GM21786 (cell line): ENCODE data around the gene ANKRD29.
"Not testable (repeated sequence)": the region's sequence is repeated elsewhere in the genome, so short reads cannot be mapped to it uniquely, and the experiment has no call there.

ENCODE experiments used
- ATAC-seq: cut with Tn5 transposase; IDR thresholded peaks from one replicate; pipeline ENCODE4 v1.9.1; 2021; ENCODE audit not compliant: unreplicated experiment

Gene ANKRD29

DNA sequence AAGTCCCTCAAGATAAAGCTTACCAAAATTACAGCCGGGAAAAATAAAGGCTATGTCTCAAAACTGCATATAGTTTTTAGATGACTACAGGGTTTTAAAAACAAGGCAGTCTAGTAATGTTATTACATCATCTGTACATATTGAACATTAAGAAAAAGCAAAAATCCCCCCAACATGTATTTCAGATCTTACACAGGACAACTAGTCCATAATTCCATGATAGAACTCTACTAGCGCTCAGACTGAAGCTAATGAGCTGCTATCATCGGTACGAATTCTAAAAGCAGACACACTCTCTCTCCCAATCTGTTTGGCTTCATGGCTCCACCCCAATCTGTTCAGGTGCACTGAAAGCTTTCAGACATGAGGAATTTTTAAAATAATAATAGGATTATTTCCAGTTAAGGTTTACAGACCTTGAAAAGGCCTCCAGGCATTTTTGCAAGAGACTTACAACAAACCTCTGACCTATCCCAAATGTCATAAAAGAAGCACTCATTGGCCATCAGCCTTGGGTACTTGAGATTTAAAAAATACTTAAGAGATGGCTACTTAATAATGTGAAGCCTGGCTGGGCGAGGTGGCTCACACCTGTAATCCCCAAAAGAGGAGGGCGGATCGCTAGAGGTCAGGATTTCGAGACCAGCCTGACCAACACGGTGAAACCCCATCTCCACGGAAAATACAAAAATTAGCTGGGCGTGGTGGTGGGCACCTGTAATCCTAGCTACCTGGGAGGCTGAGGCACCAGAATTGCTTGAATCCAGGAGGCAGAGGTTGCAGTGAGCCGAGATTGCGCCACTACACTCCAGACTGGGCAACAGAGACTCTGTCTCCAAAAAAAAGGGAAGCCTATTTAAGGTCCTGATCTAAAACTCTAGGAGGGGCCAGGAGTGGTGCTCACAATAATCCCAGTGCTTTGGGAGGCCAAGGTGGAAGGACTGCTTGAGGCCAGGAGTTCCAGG, 78.4 kb downstream of the ANKRD29 start:
- ATAC-seq, result no peak

GRCh38 chr18:23583071-23583865, 79.4 kb downstream of the ANKRD29 start:
- no peak for ATAC-seq

- ATAC-seq, result no peak
These were observed 81.9 kb downstream of the ANKRD29 start for GRCh38 chr18:23580677-23581367.

GRCh38 chr18:23578891-23579653, 83.6 kb downstream of the ANKRD29 start:
- no peak for ATAC-seq

GRCh38 chr18:23578067-23578701, 84.5 kb downstream of the ANKRD29 start:
- no peak for ATAC-seq

DNA sequence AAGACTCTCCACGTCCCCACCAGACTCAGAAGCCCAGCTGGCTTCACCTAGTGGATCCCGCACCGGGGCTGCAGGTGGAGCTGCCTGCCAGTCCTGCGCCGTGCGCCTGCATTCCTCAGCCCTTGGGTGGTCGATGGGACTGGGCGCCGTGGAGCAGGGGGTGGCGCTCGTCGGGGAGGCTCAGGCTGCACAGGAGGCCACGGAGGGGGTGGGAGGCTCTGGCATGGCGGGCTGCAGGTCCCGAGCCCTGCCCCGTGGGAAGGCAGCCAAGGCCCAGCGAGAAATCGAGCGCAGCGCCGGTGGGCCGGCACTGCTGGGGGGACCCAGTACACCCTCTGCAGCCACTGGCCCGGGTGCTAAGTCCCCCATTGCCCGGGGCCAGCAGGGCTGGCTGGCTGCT, 85.2 kb downstream of the ANKRD29 start:
- not testable (repeated sequence) for ATAC-seq

DNA sequence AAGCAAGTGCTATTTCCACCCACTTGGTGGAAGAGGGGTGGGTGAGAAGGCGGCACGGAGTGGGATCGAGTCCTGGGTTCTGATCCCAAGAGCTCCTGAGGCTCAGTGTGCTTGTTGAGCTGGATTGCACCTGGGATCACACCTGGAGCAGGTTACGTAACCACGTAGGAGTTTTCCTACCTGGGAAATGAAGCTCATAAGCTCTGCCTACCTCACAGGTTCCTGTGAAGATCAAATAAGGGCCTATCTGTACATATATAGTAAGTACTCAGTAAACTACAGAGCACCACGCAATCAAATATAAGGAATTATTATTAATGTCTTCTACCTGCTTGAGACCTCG, 87.4 kb downstream of the ANKRD29 start:
- no peak for ATAC-seq

- ATAC-seq, result no peak
These were observed 88.0 kb downstream of the ANKRD29 start for GRCh38 chr18:23574611-23575308.

DNA sequence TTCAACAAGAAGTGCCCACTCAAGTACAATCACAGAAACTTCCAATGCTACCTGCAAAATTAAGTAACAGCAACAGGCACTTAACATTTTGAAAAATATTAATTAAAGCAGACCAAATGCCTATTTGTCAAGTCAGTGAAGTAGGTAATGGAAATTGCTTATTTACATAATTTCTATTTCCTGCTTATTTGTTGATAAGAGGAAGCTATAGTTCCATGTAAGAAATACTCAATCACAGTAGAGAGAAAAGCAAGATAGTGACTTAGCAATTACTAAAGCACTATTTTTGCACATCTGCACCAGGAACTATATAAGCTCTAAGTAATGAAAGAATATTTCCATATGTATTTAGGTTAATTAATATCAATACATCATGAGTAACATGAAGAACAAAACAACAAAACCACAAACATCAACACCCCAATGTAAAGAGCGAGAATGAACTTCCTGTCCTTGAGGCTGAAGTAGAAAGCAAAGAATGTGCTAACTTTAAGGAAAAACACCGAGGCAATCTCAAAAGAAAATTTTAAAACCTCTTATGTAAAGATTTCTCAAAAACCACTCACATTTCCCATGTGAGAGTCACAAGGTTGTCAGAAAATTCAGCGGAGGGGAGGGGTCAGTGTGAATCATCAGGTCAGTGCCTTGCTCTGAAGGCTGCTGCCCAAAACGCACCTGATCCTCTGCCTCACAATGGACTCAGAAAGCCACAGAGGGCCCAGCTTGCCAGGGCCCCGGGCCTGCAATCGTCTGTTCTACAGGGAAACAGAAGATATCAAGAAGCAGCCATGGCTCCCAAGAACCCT, 88.9 kb downstream of the ANKRD29 start:
- no peak for ATAC-seq

DNA sequence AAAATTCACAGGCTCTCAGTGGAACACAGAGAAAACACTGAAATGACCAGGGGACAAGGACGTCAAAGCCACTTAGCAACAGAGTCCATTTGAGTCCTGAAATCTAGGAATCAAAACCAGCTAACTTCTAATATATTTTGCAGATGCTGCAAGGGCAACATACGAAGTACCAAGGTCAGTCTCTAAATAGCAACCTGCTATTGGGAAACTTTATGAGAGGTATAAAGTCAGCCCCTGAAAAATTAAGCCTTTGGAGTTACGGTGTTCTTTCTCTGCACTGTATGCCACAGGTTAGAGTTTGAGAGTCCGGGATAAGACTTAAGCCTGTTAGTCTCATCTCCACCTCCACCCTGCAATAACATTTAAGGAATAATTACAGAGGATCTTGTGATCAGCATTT, 89.7 kb downstream of the ANKRD29 start:
- ATAC-seq, result no peak

DNA sequence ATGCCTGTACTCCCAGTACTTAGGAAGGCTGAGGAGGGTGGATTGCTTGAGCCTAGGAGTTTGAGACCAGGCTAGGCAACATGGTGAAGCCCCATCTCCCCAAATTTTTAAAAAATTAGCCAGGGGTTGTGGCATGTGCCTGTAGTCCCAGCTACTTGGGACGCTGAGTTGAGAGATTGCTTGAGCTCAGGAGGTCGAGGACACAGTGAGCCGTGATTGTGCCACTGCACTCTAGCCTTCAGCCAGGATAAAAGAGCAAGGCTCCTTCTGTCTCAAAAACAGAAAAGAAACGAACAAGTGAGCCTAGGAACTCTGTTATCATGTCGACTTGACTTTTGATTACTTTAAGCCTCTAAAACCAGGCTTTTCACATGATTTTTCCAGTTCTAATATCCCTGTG, 90.1 kb downstream of the ANKRD29 start:
- ATAC-seq, result no peak

- ATAC-seq, result no peak
These were observed 90.7 kb downstream of the ANKRD29 start for GRCh38 chr18:23572012-23572411.

- no peak for ATAC-seq
These were observed 91.7 kb downstream of the ANKRD29 start for GRCh38 chr18:23570912-23571504.

GRCh38 chr18:23569299-23570063, 93.2 kb downstream of the ANKRD29 start:
- no peak for ATAC-seq

DNA sequence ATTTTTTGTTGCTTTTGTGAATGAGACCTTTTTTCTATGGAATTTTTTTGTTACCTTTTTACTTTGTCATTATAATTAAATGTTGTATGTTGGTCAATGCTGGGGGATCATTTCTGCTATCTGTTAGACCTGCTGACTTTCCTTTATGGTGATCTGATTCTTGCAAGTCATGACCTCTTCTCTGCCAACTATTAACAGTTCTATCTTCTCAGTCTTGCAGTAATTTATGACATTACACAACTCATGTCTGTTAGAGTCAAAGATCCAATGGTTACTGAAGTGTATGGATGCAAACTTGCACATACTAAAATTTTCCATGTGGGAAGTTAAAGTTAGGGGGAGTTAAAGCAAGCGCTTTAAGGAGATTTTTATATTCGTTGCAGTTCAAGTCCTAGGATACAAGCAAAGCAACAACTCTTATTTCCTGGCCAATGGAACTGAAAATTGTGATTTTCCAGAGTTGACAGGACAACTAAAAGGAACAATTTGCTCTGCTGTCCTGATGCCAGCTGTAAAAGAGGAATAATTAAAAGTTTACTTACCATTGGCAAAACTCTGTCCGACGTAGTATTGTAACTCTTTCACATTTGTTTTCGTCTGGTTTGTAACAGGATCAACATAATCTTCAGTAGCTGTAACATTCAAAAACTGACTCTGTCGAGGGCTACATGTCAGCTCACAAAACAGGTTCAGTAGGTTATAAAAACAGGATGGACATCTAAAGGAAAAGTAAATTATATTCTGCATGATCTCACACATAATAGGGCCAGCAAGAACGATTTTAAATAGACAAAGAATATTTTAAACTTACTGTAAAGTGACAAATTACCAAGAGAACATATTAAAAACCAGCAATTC, 94.2 kb downstream of the ANKRD29 start:
- no peak for ATAC-seq

- ATAC-seq, result no peak
These were observed 95.0 kb downstream of the ANKRD29 start for GRCh38 chr18:23567671-23568070.
